PFSK-1 (cell line): ENCODE measurements around the gene RTN4RL1.

Source experiments
- FOXP2 ChIP-seq: optimal IDR thresholded peaks from 2 replicates; pipeline ENCODE3; 2011; ENCODE audit warnings: borderline replicate concordance, control low read depth, inconsistent platforms; ENCODE audit not compliant: insufficient read depth; ENCODE audit errors: extremely low read length, extremely low read depth
- POLR2AphosphoS5 ChIP-seq: IDR thresholded peaks from 2 replicates; pipeline ENCODE4 v1.6.1; 2012; ENCODE audit warnings: low read depth, mild to moderate bottlenecking, control low read depth, low read length, moderate library complexity
- SIN3A ChIP-seq: IDR thresholded peaks from 2 replicates; pipeline ENCODE4 v1.6.1; 2012; ENCODE audit warnings: mild to moderate bottlenecking, low read length, moderate library complexity, borderline replicate concordance; ENCODE audit not compliant: insufficient read depth
- TAF1 ChIP-seq: IDR thresholded peaks from 2 replicates; pipeline ENCODE4 v1.6.1; 2012; ENCODE audit warnings: low read length, control low read depth, borderline replicate concordance; ENCODE audit not compliant: insufficient read depth
- TF ChIP-seq, protein P1 (sequence below), 2 experiments: IDR thresholded peaks; 2 replicates each; pipeline versions ENCODE4 v1.6.1 to v1.8.0; 2011 to 2012; ENCODE audit warnings: low read depth in 2 of 2, low read length in 2 of 2, control low read depth in 1 of 2, inconsistent platforms in 1 of 2, mild to moderate bottlenecking in 1 of 2, moderate library complexity in 1 of 2; ENCODE audit not compliant: insufficient read depth in 1 of 2

Gene RTN4RL1

GRCh38 chr17:1908699-1909309, 116.3 kb downstream of the RTN4RL1 start:
- TF ChIP-seq SIN3A, result no peak
- TF ChIP-seq, protein P1, sequence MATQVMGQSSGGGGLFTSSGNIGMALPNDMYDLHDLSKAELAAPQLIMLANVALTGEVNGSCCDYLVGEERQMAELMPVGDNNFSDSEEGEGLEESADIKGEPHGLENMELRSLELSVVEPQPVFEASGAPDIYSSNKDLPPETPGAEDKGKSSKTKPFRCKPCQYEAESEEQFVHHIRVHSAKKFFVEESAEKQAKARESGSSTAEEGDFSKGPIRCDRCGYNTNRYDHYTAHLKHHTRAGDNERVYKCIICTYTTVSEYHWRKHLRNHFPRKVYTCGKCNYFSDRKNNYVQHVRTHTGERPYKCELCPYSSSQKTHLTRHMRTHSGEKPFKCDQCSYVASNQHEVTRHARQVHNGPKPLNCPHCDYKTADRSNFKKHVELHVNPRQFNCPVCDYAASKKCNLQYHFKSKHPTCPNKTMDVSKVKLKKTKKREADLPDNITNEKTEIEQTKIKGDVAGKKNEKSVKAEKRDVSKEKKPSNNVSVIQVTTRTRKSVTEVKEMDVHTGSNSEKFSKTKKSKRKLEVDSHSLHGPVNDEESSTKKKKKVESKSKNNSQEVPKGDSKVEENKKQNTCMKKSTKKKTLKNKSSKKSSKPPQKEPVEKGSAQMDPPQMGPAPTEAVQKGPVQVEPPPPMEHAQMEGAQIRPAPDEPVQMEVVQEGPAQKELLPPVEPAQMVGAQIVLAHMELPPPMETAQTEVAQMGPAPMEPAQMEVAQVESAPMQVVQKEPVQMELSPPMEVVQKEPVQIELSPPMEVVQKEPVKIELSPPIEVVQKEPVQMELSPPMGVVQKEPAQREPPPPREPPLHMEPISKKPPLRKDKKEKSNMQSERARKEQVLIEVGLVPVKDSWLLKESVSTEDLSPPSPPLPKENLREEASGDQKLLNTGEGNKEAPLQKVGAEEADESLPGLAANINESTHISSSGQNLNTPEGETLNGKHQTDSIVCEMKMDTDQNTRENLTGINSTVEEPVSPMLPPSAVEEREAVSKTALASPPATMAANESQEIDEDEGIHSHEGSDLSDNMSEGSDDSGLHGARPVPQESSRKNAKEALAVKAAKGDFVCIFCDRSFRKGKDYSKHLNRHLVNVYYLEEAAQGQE (IDR thresholded peaks at IDR 0.05; ENCODE audit: insufficient read depth in 1 of 2, low read depth in 2 of 2, low read length in 2 of 2), result peak in 1 of 2 experiments; percentile 41; a peak in 1 of 4 replicates

DNA sequence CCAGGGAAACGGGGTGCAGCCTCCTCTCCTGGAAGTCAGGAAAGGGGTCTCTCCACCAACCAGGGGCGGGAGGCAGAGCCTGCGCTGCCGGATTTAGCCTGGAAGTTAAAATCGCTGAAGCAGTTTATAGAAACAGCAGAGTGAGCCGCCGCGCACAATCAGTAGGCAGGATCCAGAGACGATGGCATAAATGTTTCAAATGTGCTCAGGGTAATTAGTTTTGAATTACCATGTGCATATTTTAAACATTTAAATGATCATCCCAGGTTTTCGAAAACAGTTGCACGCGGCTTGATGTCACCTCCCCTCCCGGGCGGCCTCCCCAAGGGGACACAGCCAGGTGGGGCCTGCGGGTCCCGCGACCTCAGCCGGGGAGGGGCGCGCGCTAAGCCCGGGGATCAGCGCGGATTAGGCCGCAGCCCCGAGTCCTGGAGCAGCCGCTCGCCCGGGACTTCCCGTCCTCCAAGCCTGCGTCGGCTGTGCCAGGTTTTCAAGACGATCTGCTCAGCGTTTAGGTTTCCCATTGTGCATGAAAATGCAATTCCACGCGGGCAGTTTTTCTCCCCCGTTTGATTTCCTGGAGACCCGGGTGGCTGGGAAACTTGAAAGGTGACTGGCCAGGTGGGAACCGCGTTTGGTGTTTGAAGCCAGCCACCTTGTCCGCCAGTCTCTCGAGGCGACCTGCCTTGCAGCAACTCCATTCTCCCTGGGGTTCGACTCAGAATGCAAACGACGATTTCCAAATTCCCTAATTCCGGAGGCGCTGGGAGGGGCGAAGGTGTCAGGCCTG, 117.0 kb downstream of the RTN4RL1 start:
- TF ChIP-seq TAF1 (no peak), POLR2AphosphoS5 (no peak), FOXP2 (no peak), SIN3A (no peak)
- TF ChIP-seq, protein P1 (IDR thresholded peaks at IDR 0.05; ENCODE audit: insufficient read depth in 1 of 2, low read depth in 2 of 2, low read length in 2 of 2), result no peak

DNA sequence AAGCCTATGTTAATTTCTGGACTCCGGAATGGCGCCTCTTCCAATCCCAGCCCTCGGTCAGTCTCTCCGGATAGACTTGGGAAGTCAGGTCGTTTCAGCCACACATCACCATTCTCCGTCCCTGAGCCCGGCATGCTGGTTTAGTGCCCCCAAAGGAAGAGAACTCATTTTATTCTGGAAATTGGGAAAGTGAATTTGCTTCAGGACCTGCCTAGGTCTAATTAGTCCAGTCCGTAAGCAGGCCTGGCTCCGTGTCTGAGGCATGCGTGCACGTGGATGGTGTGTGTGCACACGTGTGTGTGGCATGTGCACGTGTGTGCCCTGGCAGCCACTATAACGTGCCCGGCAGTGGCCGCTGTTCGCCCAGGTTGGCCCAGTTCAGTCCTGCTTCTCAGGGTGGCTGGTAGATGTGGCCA, 117.9 kb downstream of the RTN4RL1 start:
- TF ChIP-seq TAF1 (no peak), FOXP2 (no peak), POLR2AphosphoS5 (no peak), SIN3A (no peak)
- TF ChIP-seq, protein P1 (IDR thresholded peaks at IDR 0.05; ENCODE audit: insufficient read depth in 1 of 2, low read depth in 2 of 2, low read length in 2 of 2), result no peak

DNA sequence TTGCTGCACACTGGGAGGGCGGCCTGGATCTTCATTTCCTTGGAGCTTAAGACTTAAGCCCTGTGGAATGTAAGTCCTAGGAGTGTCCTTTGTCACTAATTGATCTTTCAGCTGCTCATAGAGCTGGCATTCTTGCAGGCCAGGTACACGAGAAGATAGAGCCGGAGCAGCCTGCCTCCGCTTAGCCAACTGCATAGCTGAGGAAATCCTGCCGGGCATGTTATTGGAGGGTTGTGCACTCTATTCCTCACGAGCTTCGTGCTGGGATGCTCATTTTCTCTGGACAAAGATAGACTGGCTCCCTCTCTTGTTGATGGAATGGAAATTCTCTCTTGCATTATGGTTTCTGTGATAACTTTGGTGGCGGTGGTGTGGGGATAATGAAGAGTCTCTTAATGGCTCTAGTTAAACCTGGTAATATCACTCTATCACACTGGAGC, 118.5 kb downstream of the RTN4RL1 start:
- TF ChIP-seq SIN3A (no peak), FOXP2 (no peak), POLR2AphosphoS5 (no peak), TAF1 (no peak)
- TF ChIP-seq, protein P1 (IDR thresholded peaks at IDR 0.05; ENCODE audit: insufficient read depth in 1 of 2, low read depth in 2 of 2, low read length in 2 of 2), result no peak
